Activated T-cell treated with anti-CD3 and anti-CD28 coated beads, Interleukin-2, amount 50 U/mL, for 24 hours (primary cell): ENCODE measurements around the gene HACD2.
"Not testable (repeated sequence)": the region's sequence is repeated elsewhere in the genome, so short reads cannot be mapped to it uniquely, and the experiment has no call there.

Source experiments
- DNase-seq: peaks from one replicate; pipeline ENCODE4 v3.0.0-alpha.2; 2020
- H3K27ac Mint-ChIP-seq: 2 replicates; pipeline ENCODE4 v1.8.0; 2020; ENCODE audit warnings: mild to moderate bottlenecking, mixed read lengths
- H3K27me3 Mint-ChIP-seq: 2 replicates; pipeline ENCODE4 v1.8.0; 2020; ENCODE audit warnings: mixed read lengths
- H3K36me3 Mint-ChIP-seq: 2 replicates; pipeline ENCODE4 v1.8.0; 2020; ENCODE audit warnings: low read depth, mixed read lengths
- H3K4me1 Mint-ChIP-seq: 2 replicates; pipeline ENCODE4 v1.8.0; 2020; ENCODE audit warnings: low read depth, mixed read lengths
- H3K4me3 Mint-ChIP-seq: 2 replicates; pipeline ENCODE4 v1.8.0; 2020; ENCODE audit warnings: mild to moderate bottlenecking, moderate library complexity, mixed read lengths
- H3K9me3 Mint-ChIP-seq: 2 replicates; pipeline ENCODE4 v1.8.0; 2020; ENCODE audit warnings: mixed read lengths

HACD2 gene

DNA sequence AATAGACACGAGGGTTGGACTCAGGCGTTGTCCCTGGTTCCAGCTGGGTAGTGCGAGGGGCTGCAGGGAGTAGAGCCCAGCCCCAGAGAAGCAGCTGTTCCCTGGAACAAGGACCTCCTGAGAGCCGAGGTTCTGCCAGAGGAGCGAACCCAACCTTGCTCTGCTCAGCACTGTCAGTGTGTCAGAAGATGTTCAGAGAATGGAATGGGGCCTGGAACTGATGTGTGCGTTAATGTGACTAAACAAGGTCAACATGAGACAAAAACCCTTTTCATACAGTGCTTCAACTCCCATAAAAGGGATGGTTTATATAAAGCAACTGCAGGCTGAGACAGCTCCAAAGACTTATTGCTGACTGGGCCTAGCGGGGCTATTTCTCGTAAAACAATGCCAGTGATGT is 35.5 kb upstream of the HACD2 start:
- Mint-ChIP-seq H3K36me3 (no peaks in the 10 kb centered on the region), H3K27me3 (no peaks in the 10 kb centered on the region), H3K9me3 (no peaks in the 10 kb centered on the region), H3K27ac (no peak overlapping the region), H3K4me1 (no peaks in the 10 kb centered on the region), H3K4me3 (no peak overlapping the region)
- DNase-seq, result no peak

- H3K4me1 Mint-ChIP-seq, result no peaks in the 10 kb centered on the region
- H3K9me3 Mint-ChIP-seq, result no peaks in the 10 kb centered on the region
- peaks cover 5% of the 10 kb centered on the region for H3K36me3 Mint-ChIP-seq
- no peak for DNase-seq
- no peak overlapping the region for H3K4me3 Mint-ChIP-seq
- H3K27ac Mint-ChIP-seq, result no peak overlapping the region
- H3K27me3 Mint-ChIP-seq, result no peaks in the 10 kb centered on the region
These were observed 34.1 kb upstream of the HACD2 start for GRCh38 chr3:123618768-123619484.

GRCh38 chr3:123618076-123618708 is 33.3 kb upstream of the HACD2 start:
- Mint-ChIP-seq H3K27ac (no peak overlapping the region), H3K4me3 (no peak overlapping the region), H3K4me1 (no peaks in the 10 kb centered on the region), H3K36me3 (peaks cover 13% of the 10 kb centered on the region), H3K9me3 (no peaks in the 10 kb centered on the region), H3K27me3 (no peaks in the 10 kb centered on the region)
- no peak for DNase-seq

GRCh38 chr3:123616593-123616992 is 31.7 kb upstream of the HACD2 start:
- H3K4me3 Mint-ChIP-seq, result no peak overlapping the region
- no peaks in the 10 kb centered on the region for H3K4me1 Mint-ChIP-seq
- no peak overlapping the region for H3K27ac Mint-ChIP-seq
- no peak for DNase-seq
- peaks cover 28% of the 10 kb centered on the region for H3K36me3 Mint-ChIP-seq
- H3K27me3 Mint-ChIP-seq, result no peaks in the 10 kb centered on the region
- H3K9me3 Mint-ChIP-seq, result no peaks in the 10 kb centered on the region

GRCh38 chr3:123613543-123613942 is 28.7 kb upstream of the HACD2 start:
- DNase-seq, result no peak
- Mint-ChIP-seq H3K4me1 (peaks cover 1% of the 10 kb centered on the region), H3K27me3 (no peaks in the 10 kb centered on the region), H3K4me3 (no peak overlapping the region), H3K9me3 (no peaks in the 10 kb centered on the region), H3K36me3 (peaks cover 44% of the 10 kb centered on the region), H3K27ac (no peak overlapping the region)

- H3K36me3 Mint-ChIP-seq, result peaks cover 50% of the 10 kb centered on the region
- H3K27ac Mint-ChIP-seq, H3K9me3 Mint-ChIP-seq, DNase-seq, H3K4me1 Mint-ChIP-seq, H3K27me3 Mint-ChIP-seq, H3K4me3 Mint-ChIP-seq: not testable (repeated sequence)
These were observed 26.8 kb upstream of the HACD2 start for GRCh38 chr3:123611674-123612073.

DNA sequence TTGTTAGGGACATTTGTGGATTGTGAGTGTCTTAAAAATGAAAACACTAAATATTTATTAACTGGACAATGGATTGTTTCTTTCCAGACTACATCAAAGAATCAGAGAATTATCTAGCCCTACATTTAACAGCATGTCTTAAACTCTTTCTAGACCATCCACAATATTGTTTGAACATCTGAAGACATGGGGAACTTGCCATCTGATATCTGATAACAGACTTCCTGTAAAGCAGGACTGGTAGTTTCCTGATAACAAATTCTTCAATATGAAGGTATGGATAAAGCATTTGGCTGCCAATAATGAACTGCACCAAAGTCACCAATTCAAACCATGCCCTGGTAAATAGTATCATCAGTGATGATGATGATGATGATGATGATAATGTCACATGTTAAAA is 26.2 kb upstream of the HACD2 start:
- Mint-ChIP-seq H3K27ac (no peak overlapping the region), H3K9me3 (no peaks in the 10 kb centered on the region), H3K4me1 (peaks cover 8% of the 10 kb centered on the region), H3K4me3 (no peak overlapping the region), H3K27me3 (no peaks in the 10 kb centered on the region), H3K36me3 (peaks cover 53% of the 10 kb centered on the region)
- DNase-seq, result no peak

GRCh38 chr3:123610331-123610730 is 25.5 kb upstream of the HACD2 start:
- Mint-ChIP-seq H3K4me1 (peaks cover 13% of the 10 kb centered on the region), H3K9me3 (no peaks in the 10 kb centered on the region), H3K36me3 (peaks cover 53% of the 10 kb centered on the region), H3K27ac (no peak overlapping the region), H3K4me3 (no peak overlapping the region), H3K27me3 (no peaks in the 10 kb centered on the region)
- no peak for DNase-seq

DNA sequence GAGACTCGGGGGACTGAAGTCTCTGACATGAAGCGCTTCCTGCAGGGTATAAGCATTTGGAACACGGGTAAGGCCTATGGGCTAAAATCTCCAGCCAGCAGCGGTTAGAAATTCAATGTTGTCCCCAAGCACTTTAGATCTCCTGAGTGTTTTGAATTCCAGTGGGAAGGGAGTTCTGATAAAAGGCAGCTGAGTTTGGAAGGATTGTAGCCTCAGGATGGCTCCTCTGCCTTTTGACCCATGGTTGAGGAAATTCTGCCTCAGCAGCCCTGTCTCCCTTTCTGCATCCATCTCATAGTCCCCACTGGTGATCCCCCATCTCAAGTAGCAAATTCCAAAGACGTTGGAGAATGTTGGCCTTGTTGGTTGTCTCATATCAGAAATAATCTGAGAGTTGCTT is 24.2 kb upstream of the HACD2 start:
- H3K36me3 Mint-ChIP-seq, result peaks cover 49% of the 10 kb centered on the region
- H3K4me3 Mint-ChIP-seq, result no peak overlapping the region
- no peaks in the 10 kb centered on the region for H3K9me3 Mint-ChIP-seq
- DNase-seq, result no peak
- H3K27me3 Mint-ChIP-seq, result no peaks in the 10 kb centered on the region
- H3K27ac Mint-ChIP-seq, result no peak overlapping the region
- H3K4me1 Mint-ChIP-seq, result peaks cover 21% of the 10 kb centered on the region

- Mint-ChIP-seq H3K27ac (no peak overlapping the region), H3K27me3 (no peaks in the 10 kb centered on the region), H3K4me1 (peaks cover 21% of the 10 kb centered on the region), H3K36me3 (peaks cover 42% of the 10 kb centered on the region), H3K9me3 (no peaks in the 10 kb centered on the region), H3K4me3 (no peak overlapping the region)
- no peak for DNase-seq
These were observed 23.5 kb upstream of the HACD2 start for GRCh38 chr3:123608263-123608937.

DNA sequence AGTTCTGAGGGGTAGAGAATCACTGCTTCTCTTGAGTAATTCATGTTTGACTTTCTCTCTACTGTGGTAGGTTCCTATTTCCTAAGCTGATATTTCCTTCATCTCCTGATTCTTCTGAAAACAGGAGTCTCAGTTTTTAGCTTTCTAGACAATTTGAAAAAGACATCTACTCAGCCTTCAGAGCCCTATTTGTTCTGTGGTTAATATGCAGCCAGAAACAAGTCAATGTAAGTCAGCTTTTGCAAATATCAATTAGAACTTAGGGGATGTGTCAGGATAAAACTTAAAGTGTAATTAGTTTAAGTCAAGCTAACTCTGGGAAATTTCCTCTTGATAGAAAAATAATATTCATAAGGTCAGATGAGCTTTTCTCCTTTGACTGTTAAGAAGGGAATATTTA is 21.7 kb upstream of the HACD2 start:
- H3K27me3 Mint-ChIP-seq, result no peaks in the 10 kb centered on the region
- no peaks in the 10 kb centered on the region for H3K9me3 Mint-ChIP-seq
- H3K27ac Mint-ChIP-seq, result no peak overlapping the region
- H3K4me1 Mint-ChIP-seq, result peaks cover 21% of the 10 kb centered on the region
- no peak overlapping the region for H3K4me3 Mint-ChIP-seq
- peaks cover 26% of the 10 kb centered on the region for H3K36me3 Mint-ChIP-seq
- DNase-seq, result no peak

GRCh38 chr3:123605789-123606234 is 21.0 kb upstream of the HACD2 start:
- peaks cover 21% of the 10 kb centered on the region for H3K4me1 Mint-ChIP-seq
- no peak overlapping the region for H3K4me3 Mint-ChIP-seq
- H3K36me3 Mint-ChIP-seq, result peaks cover 26% of the 10 kb centered on the region
- DNase-seq, result no peak
- H3K27ac Mint-ChIP-seq, result no peak overlapping the region
- H3K9me3 Mint-ChIP-seq, result no peaks in the 10 kb centered on the region
- H3K27me3 Mint-ChIP-seq, result no peaks in the 10 kb centered on the region

DNA sequence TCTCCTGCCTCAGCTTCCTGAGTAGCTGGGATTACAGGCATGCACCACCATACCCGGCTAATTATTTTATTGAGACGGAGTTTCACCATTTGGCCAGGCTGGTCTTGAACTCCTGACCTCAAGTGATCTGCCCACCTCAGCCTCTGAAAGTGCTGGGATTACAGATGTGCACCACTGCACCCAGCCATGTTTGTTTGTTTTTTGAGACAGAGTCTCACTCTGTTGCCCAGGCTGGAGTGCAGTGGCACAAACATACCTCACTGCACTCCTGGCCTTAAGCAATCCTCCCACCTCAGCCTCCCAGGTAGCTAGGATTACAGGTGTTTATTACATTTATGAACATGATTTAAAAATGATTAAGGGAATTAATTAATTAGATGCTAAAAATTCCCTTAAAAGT is 18.3 kb upstream of the HACD2 start:
- not testable (repeated sequence) for H3K27ac Mint-ChIP-seq, DNase-seq, H3K4me3 Mint-ChIP-seq, H3K9me3 Mint-ChIP-seq, H3K27me3 Mint-ChIP-seq
- peaks cover 20% of the 10 kb centered on the region for H3K4me1 Mint-ChIP-seq
- peaks cover 22% of the 10 kb centered on the region for H3K36me3 Mint-ChIP-seq

DNA sequence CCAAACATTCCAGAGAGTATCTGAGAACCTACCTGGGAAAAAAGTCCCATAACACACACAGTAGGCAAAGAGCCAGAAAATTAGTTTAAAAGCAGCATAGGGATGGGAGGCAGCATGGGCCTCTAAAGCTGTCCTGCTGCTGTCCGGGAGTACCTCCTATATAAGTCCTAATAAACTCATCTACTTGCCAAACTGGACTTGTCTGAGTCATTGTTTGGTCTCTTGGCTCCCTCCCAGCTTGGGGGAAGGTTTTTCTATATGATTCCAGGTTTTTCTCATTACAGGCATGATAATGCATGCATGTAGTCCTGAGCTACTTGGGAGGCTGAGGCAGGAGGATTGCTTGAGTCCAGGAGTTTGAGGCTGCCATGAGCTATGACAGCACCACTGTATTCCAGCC is 17.5 kb upstream of the HACD2 start:
- Mint-ChIP-seq H3K27me3 (no peaks in the 10 kb centered on the region), H3K4me3 (no peak overlapping the region), H3K36me3 (peaks cover 20% of the 10 kb centered on the region), H3K4me1 (peaks cover 20% of the 10 kb centered on the region), H3K9me3 (no peaks in the 10 kb centered on the region), H3K27ac (no peak overlapping the region)
- DNase-seq, result no peak

DNA sequence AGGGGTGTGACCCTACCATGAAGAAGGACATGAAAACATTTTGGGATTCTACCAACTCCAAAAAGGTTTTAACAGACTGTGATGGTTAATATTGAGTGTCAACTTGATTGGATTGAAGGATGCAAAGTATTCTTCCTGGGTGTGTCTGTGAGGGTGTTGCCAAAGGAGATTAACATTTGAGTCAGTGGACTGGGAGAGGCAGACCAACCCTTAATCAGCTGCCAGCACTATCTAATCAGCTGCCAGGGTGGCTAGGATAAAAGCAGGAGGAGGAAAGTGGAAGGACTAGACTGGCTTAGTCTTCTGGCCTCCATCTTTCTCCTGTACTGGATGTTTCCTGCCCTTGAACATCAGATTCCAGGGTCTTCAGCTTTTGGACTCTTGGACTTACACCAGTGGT is 16.0 kb upstream of the HACD2 start:
- peaks cover 11% of the 10 kb centered on the region for H3K4me1 Mint-ChIP-seq
- H3K27ac Mint-ChIP-seq, H3K27me3 Mint-ChIP-seq, H3K9me3 Mint-ChIP-seq, H3K4me3 Mint-ChIP-seq, DNase-seq: not testable (repeated sequence)
- peaks cover 16% of the 10 kb centered on the region for H3K36me3 Mint-ChIP-seq
